GM12878 (cell line): ENCODE data around the gene CPEB1. TPM values are rescaled to one million over a fixed set of nuclear protein-coding genes. Genes with fewer than 3 reads are reported as not detected.

Experiments used
- BMI1 ChIP-seq: fragments of 450-650 bp; IDR thresholded peaks from 2 replicates; pipeline ENCODE4 v1.6.1; 2016; ENCODE audit warnings: mild to moderate bottlenecking, moderate library complexity, borderline replicate concordance
- ETV6 ChIP-seq, 2 experiments: fragments of 450-650 bp in 1 of 2; IDR thresholded peaks in 1 of 2; conservative IDR thresholded peaks in 1 of 2; 2 replicates each; pipeline ENCODE4 v1.6.1; 2014; ENCODE audit warnings: antibody characterized with exemption in 1 of 2, borderline replicate concordance in 1 of 2, low read depth in 1 of 2, mild to moderate bottlenecking in 1 of 2, moderate library complexity in 1 of 2
- FOXK2 ChIP-seq: fragments of 450-650 bp; IDR thresholded peaks from 2 replicates; pipeline ENCODE4 v1.6.1; 2017; ENCODE audit warnings: mild to moderate bottlenecking, moderate library complexity
- KAT2A ChIP-seq: conservative IDR thresholded peaks from 2 replicates; pipeline ENCODE4 v1.6.1; 2011; ENCODE audit warnings: low read depth, low read length; ENCODE audit not compliant: control insufficient read depth
- NFYA ChIP-seq: IDR thresholded peaks from 2 replicates; pipeline ENCODE4 v1.6.1; 2011; ENCODE audit warnings: low read depth, mild to moderate bottlenecking, low read length, improper control_type of control experiment, borderline replicate concordance
- NR2C1 ChIP-seq: fragments of 450-650 bp; IDR thresholded peaks from 2 replicates; pipeline ENCODE4 v1.6.1; 2017; ENCODE audit warnings: antibody characterized with exemption, mild to moderate bottlenecking, moderate library complexity
- PML ChIP-seq: IDR thresholded peaks from 2 replicates; pipeline ENCODE4 v1.6.1; 2012; ENCODE audit warnings: low read length, inconsistent platforms
- RB1 ChIP-seq: fragments of 450-650 bp; formaldehyde crosslinking; IDR thresholded peaks from 2 replicates; pipeline ENCODE4 v1.6.1; 2017; ENCODE audit warnings: mild to moderate bottlenecking, borderline replicate concordance
- RCOR1 ChIP-seq: conservative IDR thresholded peaks from 2 replicates; pipeline ENCODE4 v1.6.1; 2012; ENCODE audit warnings: low read depth, low read length, improper control_type of control experiment
- TAF1 ChIP-seq: IDR thresholded peaks from 2 replicates; pipeline ENCODE4 v1.6.1; 2011; ENCODE audit warnings: mild to moderate bottlenecking, low read depth, low read length, borderline replicate concordance
- TBL1XR1 ChIP-seq: IDR thresholded peaks from 2 replicates; pipeline ENCODE4 v1.6.1; 2012; ENCODE audit warnings: low read depth, low read length, improper control_type of control experiment
- ZZZ3 ChIP-seq: IDR thresholded peaks from 2 replicates; pipeline ENCODE4 v1.6.1; 2011; ENCODE audit warnings: low read depth; ENCODE audit not compliant: control insufficient read depth, insufficient read length
- polyA plus RNA-seq, 11 experiments: library from polyadenylated mRNA; depleted of rRNA in 4 of 11; unstranded in 6 of 11; stranded (reverse) in 5 of 11; fragments of >200 nt; fragmentation: Nextera tagmentation in 4 of 11; fragmentation: Illumina TruSeq in 1 of 11; extraction: Ambion mirVana in 4 of 11; extraction: Trizol in 1 of 11; gene quantifications; 1 replicate in 1 of 11; 2 replicates in 10 of 11; pipeline versions ENCODE4 v1.2.1 to v1.2.3, GENCODE V29; 2011 to 2016; ENCODE audit warnings: inconsistent platforms in 2 of 11, missing spikeins in 2 of 11, low read depth in 1 of 11
- total RNA-seq, 4 experiments: library from RNA; depleted of rRNA in 3 of 4; stranded (reverse); fragments of >200 nt in 3 of 4; fragmentation: Illumina TruSeq in 1 of 4; extraction: Trizol in 1 of 4; gene quantifications; 2 replicates each; pipeline versions ENCODE4 v1.2.1 to v1.2.3, GENCODE V29; 2013 to 2021
- TF ChIP-seq, protein P1 (sequence below): fragments of 450-650 bp; IDR thresholded peaks from 2 replicates; pipeline ENCODE4 v1.6.1; 2017; ENCODE audit warnings: mild to moderate bottlenecking, moderate library complexity
- TF ChIP-seq, protein P2 (sequence below): fragments of 450-650 bp; IDR thresholded peaks from 2 replicates; pipeline ENCODE4 v1.6.1; 2016; ENCODE audit warnings: mild to moderate bottlenecking
- TF ChIP-seq, protein P3 (sequence below): IDR thresholded peaks from 2 replicates; pipeline ENCODE4 v1.6.1; 2012; ENCODE audit warnings: low read depth, low read length, improper control_type of control experiment
- TF ChIP-seq, protein P4 (sequence below): fragments of 450-650 bp; formaldehyde crosslinking; IDR thresholded peaks from 2 replicates; pipeline ENCODE4 v1.5.0; 2022; ENCODE audit warnings: mild to moderate bottlenecking, missing genetic modification characterization

CPEB1 gene
- total and polyA plus RNA-seq, 10 of the 15 experiments (the other 5 are each of a cell fraction or from before 2014, with no cell fraction given): 0.05 to 1.1 (median 0.46) TPM

DNA sequence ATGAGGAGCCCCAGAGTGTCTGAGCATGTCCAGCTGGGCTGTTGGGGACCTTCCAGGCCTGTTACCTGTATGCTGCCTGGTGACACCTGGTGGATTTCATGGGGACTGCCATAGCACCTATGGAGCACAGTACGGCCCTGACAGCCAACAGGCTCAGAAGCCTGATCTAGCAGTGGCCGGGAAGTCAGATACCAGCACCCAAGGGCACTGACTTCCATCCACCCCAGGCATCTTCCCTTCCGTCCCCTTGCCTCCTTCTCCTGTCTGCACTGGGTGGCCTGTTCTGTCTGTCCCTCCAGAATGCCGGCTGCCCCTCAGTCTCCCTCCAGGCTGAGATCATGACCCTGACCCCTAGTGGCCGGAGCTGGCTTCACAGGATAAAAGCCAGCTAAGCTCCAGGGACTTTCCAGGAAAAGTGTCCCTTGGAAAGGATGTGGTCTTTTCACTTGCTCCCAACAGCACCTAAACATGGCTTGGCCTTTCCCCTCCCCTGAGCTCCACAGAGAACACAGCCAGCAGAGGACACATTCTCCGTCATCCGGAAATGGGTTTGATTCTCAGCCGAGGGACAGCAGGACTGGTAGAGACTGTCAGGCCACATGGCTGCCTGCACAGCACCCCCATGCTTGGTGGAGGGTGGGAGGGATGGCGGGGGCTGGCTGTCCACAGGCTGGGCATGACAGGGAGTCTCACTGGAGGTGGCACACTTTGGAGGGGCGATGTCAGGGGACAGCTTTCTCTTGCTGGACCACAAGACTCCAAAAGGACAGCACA, 116.4 kb downstream of the CPEB1 start (continued):
- TF ChIP-seq, protein P1, sequence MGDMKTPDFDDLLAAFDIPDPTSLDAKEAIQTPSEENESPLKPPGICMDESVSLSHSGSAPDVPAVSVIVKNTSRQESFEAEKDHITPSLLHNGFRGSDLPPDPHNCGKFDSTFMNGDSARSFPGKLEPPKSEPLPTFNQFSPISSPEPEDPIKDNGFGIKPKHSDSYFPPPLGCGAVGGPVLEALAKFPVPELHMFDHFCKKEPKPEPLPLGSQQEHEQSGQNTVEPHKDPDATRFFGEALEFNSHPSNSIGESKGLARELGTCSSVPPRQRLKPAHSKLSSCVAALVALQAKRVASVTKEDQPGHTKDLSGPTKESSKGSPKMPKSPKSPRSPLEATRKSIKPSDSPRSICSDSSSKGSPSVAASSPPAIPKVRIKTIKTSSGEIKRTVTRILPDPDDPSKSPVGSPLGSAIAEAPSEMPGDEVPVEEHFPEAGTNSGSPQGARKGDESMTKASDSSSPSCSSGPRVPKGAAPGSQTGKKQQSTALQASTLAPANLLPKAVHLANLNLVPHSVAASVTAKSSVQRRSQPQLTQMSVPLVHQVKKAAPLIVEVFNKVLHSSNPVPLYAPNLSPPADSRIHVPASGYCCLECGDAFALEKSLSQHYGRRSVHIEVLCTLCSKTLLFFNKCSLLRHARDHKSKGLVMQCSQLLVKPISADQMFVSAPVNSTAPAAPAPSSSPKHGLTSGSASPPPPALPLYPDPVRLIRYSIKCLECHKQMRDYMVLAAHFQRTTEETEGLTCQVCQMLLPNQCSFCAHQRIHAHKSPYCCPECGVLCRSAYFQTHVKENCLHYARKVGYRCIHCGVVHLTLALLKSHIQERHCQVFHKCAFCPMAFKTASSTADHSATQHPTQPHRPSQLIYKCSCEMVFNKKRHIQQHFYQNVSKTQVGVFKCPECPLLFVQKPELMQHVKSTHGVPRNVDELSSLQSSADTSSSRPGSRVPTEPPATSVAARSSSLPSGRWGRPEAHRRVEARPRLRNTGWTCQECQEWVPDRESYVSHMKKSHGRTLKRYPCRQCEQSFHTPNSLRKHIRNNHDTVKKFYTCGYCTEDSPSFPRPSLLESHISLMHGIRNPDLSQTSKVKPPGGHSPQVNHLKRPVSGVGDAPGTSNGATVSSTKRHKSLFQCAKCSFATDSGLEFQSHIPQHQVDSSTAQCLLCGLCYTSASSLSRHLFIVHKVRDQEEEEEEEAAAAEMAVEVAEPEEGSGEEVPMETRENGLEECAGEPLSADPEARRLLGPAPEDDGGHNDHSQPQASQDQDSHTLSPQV: no peak
- TF ChIP-seq PML (no peak), RB1 (0 out of 2 replicates have a peak, but pooled peaks have one; percentile 32), ETV6 (conservative IDR thresholded peaks at IDR 0.05 in 1 of 2, IDR thresholded peaks at IDR 0.05 in 1 of 2; ENCODE audit: borderline replicate concordance in 1 of 2, low read depth in 1 of 2) (no peak), ZZZ3 (no peak), KAT2A (no peak), BMI1 (no peak), RCOR1 (no peak), TAF1 (no peak), FOXK2 (no peak), TBL1XR1 (no peak), NFYA (no peak), NR2C1 (no peak)
- TF ChIP-seq, protein P2, sequence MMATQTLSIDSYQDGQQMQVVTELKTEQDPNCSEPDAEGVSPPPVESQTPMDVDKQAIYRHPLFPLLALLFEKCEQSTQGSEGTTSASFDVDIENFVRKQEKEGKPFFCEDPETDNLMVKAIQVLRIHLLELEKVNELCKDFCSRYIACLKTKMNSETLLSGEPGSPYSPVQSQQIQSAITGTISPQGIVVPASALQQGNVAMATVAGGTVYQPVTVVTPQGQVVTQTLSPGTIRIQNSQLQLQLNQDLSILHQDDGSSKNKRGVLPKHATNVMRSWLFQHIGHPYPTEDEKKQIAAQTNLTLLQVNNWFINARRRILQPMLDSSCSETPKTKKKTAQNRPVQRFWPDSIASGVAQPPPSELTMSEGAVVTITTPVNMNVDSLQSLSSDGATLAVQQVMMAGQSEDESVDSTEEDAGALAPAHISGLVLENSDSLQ: no peak; the same call in 1 of the 2 replicates
- TF ChIP-seq, protein P3, sequence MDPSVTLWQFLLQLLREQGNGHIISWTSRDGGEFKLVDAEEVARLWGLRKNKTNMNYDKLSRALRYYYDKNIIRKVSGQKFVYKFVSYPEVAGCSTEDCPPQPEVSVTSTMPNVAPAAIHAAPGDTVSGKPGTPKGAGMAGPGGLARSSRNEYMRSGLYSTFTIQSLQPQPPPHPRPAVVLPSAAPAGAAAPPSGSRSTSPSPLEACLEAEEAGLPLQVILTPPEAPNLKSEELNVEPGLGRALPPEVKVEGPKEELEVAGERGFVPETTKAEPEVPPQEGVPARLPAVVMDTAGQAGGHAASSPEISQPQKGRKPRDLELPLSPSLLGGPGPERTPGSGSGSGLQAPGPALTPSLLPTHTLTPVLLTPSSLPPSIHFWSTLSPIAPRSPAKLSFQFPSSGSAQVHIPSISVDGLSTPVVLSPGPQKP: no peak
- TF ChIP-seq, protein P4, sequence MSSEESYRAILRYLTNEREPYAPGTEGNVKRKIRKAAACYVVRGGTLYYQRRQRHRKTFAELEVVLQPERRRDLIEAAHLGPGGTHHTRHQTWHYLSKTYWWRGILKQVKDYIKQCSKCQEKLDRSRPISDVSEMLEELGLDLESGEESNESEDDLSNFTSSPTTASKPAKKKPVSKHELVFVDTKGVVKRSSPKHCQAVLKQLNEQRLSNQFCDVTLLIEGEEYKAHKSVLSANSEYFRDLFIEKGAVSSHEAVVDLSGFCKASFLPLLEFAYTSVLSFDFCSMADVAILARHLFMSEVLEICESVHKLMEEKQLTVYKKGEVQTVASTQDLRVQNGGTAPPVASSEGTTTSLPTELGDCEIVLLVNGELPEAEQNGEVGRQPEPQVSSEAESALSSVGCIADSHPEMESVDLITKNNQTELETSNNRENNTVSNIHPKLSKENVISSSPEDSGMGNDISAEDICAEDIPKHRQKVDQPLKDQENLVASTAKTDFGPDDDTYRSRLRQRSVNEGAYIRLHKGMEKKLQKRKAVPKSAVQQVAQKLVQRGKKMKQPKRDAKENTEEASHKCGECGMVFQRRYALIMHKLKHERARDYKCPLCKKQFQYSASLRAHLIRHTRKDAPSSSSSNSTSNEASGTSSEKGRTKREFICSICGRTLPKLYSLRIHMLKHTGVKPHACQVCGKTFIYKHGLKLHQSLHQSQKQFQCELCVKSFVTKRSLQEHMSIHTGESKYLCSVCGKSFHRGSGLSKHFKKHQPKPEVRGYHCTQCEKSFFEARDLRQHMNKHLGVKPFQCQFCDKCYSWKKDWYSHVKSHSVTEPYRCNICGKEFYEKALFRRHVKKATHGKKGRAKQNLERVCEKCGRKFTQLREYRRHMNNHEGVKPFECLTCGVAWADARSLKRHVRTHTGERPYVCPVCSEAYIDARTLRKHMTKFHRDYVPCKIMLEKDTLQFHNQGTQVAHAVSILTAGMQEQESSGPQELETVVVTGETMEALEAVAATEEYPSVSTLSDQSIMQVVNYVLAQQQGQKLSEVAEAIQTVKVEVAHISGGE: no peak
